MM.1S (cell line): ENCODE measurements around the gene FNTB.

ENCODE experiments used
- DNase-seq: peaks from one replicate; pipeline ENCODE4 v3.0.0-alpha.2; 2015
- H2AFZ ChIP-seq: fragments of 300-600 bp; sonication (generic); 2 replicates; pipeline ENCODE4 v1.6.0; 2016; ENCODE audit warnings: antibody characterized with exemption, low read length
- H3F3A ChIP-seq: fragments of 300-600 bp; sonication (generic); 2 replicates; pipeline ENCODE4 v1.6.1; 2016; ENCODE audit warnings: mild to moderate bottlenecking, antibody characterized with exemption, low read length, moderate library complexity, mixed read lengths; ENCODE audit not compliant: insufficient read depth
- H3K27ac ChIP-seq: fragments of 300-600 bp; sonication (generic); 2 replicates; pipeline ENCODE4 v1.5.1; 2016; ENCODE audit warnings: mild to moderate bottlenecking, low read length
- H3K27me3 ChIP-seq: fragments of 300-600 bp; sonication (generic); replicated peaks from 2 replicates; pipeline ENCODE4 v1.6.0; 2016; ENCODE audit warnings: low read length; ENCODE audit not compliant: insufficient read depth
- H3K36me3 ChIP-seq: fragments of 300-600 bp; sonication (generic); replicated peaks from 2 replicates; pipeline ENCODE4 v1.6.1; 2016; ENCODE audit warnings: mild to moderate bottlenecking, low read length, mixed read lengths; ENCODE audit not compliant: insufficient read depth
- H3K4me1 ChIP-seq: fragments of 300-600 bp; sonication (generic); 2 replicates; pipeline ENCODE4 v1.6.1; 2016; ENCODE audit warnings: low read length, mixed read lengths
- H3K4me2 ChIP-seq: fragments of 300-600 bp; sonication (generic); 2 replicates; pipeline ENCODE4 v1.6.0; 2016; ENCODE audit warnings: low read depth, low read length
- H3K4me3 ChIP-seq: fragments of 300-600 bp; sonication (generic); 2 replicates; pipeline ENCODE4 v1.5.1; 2016; ENCODE audit warnings: low read length, mixed read lengths
- H3K79me2 ChIP-seq: fragments of 300-600 bp; sonication (generic); 2 replicates; pipeline ENCODE4 v1.6.1; 2016; ENCODE audit warnings: mixed run types, low read length, mixed read lengths
- H3K9ac ChIP-seq: fragments of 300-600 bp; sonication (generic); 2 replicates; pipeline ENCODE4 v1.6.1; 2016; ENCODE audit warnings: low read length, mixed read lengths
- H3K9me2 ChIP-seq: fragments of 300-600 bp; sonication (generic); replicated peaks from 2 replicates; pipeline ENCODE4 v1.6.1; 2016; ENCODE audit warnings: mild to moderate bottlenecking, low read length, mixed read lengths; ENCODE audit not compliant: insufficient read depth
- H3K9me3 ChIP-seq: fragments of 300-600 bp; sonication (generic); replicated peaks from 2 replicates; pipeline ENCODE4 v1.6.1; 2016; ENCODE audit warnings: mild to moderate bottlenecking, low read length, mixed read lengths; ENCODE audit not compliant: insufficient read depth
- H4K20me1 ChIP-seq: fragments of 300-600 bp; sonication (generic); 2 replicates; pipeline ENCODE4 v1.6.1; 2016; ENCODE audit warnings: mild to moderate bottlenecking, low read length, moderate library complexity, mixed read lengths; ENCODE audit not compliant: insufficient read depth
- EZH2 ChIP-seq: fragments of 300-600 bp; sonication (generic); optimal IDR thresholded peaks from 2 replicates; pipeline ENCODE3; 2017; ENCODE audit warnings: low read depth, mild to moderate bottlenecking, antibody characterized with exemption, low read length, mixed read lengths
- EZH2phosphoT487 ChIP-seq: fragments of 300-600 bp; sonication (generic); IDR thresholded peaks from 2 replicates; pipeline ENCODE4 v1.6.1; 2018; ENCODE audit warnings: antibody characterized with exemption, low read length
- TF ChIP-seq, protein P1 (sequence below): fragments of 300-600 bp; sonication (generic); IDR thresholded peaks from 2 replicates; pipeline ENCODE4 v1.5.1; 2016; ENCODE audit warnings: antibody characterized with exemption, low read length, mixed read lengths

Gene FNTB

DNA sequence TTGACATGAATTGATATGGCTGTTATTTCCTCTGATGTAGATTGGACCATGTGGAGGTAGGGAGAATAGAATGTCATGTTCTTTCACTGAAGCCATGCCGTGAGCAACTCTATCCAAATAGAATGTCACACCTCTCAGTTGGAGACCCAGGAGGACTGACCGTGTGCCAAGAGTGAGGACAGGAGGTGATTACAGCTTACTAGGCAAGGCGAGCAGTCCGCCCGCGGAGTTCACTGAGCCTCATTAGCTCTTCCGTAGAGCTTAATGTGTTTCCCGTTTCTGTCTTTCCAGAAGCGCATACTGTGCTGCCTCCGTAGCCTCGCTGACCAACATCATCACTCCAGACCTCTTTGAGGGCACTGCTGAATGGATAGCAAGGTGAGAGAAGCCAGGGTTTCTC, 45.6 kb downstream of the FNTB start:
- Histone ChIP-seq H3K4me1 (no peaks in the 10 kb centered on the region), H3K79me2 (no peaks in the 10 kb centered on the region), H3K9me2 (no peaks in the 10 kb centered on the region), H4K20me1 (no peaks in the 10 kb centered on the region), H3K9me3 (no peaks in the 10 kb centered on the region), H2AFZ (no peak overlapping the region), H3K27ac (no peak overlapping the region), H3F3A (no peaks in the 10 kb centered on the region), H3K27me3 (no peaks in the 10 kb centered on the region), H3K36me3 (no peaks in the 10 kb centered on the region), H3K4me2 (no peak overlapping the region), H3K9ac (no peak overlapping the region), H3K4me3 (no peak overlapping the region)
- TF ChIP-seq, protein P1, sequence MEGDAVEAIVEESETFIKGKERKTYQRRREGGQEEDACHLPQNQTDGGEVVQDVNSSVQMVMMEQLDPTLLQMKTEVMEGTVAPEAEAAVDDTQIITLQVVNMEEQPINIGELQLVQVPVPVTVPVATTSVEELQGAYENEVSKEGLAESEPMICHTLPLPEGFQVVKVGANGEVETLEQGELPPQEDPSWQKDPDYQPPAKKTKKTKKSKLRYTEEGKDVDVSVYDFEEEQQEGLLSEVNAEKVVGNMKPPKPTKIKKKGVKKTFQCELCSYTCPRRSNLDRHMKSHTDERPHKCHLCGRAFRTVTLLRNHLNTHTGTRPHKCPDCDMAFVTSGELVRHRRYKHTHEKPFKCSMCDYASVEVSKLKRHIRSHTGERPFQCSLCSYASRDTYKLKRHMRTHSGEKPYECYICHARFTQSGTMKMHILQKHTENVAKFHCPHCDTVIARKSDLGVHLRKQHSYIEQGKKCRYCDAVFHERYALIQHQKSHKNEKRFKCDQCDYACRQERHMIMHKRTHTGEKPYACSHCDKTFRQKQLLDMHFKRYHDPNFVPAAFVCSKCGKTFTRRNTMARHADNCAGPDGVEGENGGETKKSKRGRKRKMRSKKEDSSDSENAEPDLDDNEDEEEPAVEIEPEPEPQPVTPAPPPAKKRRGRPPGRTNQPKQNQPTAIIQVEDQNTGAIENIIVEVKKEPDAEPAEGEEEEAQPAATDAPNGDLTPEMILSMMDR, result no peak
- TF ChIP-seq EZH2, result no peak
- DNase-seq, result no peak

DNA sequence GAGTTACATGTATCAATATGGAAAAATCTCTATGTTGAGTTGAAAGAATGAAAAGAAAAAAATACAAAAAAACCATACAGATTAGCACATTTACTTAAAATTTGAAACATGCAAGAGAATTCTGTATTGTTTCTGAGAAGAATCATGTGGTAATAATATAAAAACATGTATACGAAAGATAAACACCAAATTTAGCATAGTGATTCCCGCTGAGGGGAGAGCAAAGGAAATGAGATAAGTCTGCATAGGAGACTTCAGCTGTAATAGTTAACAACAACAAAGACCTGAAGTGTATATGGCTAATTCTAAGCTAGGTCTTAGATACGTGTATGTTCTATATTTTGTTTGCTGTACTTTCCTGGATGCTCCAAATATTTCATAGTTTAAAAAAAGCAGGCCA, 46.5 kb downstream of the FNTB start:
- TF ChIP-seq EZH2phosphoT487, result no peak
- TF ChIP-seq, protein P1, result no peak
- no peak for TF ChIP-seq EZH2
- Histone ChIP-seq H3K4me2 (no peak overlapping the region), H3K9me2 (no peaks in the 10 kb centered on the region)

DNA sequence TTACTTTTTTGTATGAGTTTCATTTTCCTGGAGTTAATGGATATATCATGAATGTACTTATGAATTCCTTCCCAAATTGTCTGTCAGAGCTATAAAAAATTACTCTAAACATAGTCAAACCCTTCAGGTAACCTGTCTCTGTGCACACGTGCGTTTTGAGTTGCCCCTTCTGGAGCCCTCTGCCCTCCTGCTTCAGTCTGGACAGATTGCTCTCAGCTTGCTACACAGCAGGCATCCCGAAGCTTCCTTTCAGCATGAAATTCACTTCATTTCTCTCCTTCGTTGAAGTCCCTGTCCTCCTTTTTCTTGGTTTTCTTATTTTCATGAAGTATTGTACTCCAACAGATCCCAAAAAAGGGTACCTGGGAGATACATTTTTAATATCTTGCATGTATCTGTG, 47.3 kb downstream of the FNTB start:
- TF ChIP-seq EZH2, result no peak
- TF ChIP-seq EZH2phosphoT487, result no peak
- TF ChIP-seq, protein P1, result no peak
- Histone ChIP-seq H2AFZ (no peak overlapping the region), H3K9me3 (no peaks in the 10 kb centered on the region), H3K27me3 (no peaks in the 10 kb centered on the region), H3F3A (no peaks in the 10 kb centered on the region), H3K9ac (no peak overlapping the region), H3K27ac (no peak overlapping the region), H3K36me3 (no peaks in the 10 kb centered on the region), H3K4me3 (no peak overlapping the region), H3K79me2 (no peaks in the 10 kb centered on the region), H3K4me2 (no peak overlapping the region), H4K20me1 (no peaks in the 10 kb centered on the region), H3K9me2 (no peaks in the 10 kb centered on the region), H3K4me1 (no peaks in the 10 kb centered on the region)
- no peak for DNase-seq

More for the DNA sequence above, 46.5 kb downstream of the FNTB start:
- Histone ChIP-seq H3K9ac (no peak overlapping the region), H2AFZ (no peak overlapping the region), H3K36me3 (no peaks in the 10 kb centered on the region), H3F3A (no peaks in the 10 kb centered on the region), H3K4me1 (no peaks in the 10 kb centered on the region), H3K27me3 (no peaks in the 10 kb centered on the region), H3K4me3 (no peak overlapping the region), H3K79me2 (no peaks in the 10 kb centered on the region), H3K27ac (no peak overlapping the region), H4K20me1 (no peaks in the 10 kb centered on the region), H3K9me3 (no peaks in the 10 kb centered on the region)
- DNase-seq, result no peak
